SK-N-SH treated with all-trans-retinoic acid at 6 μM for 48 hours (cell line): ENCODE data around the gene MYO9B.

Experiments used
- ARNTL ChIP-seq: fragments of 450-650 bp; formaldehyde crosslinking; IDR thresholded peaks from 2 replicates; pipeline ENCODE4 v1.5.0; 2020; ENCODE audit warnings: low read depth, mild to moderate bottlenecking, moderate library complexity, borderline replicate concordance
- CSDC2 ChIP-seq: fragments of 250-450 bp; sonication (Bioruptor Pico); IDR thresholded peaks from 2 replicates; pipeline ENCODE4 v1.5.0; 2020; ENCODE audit warnings: mild to moderate bottlenecking, moderate library complexity
- GLIS3 ChIP-seq: fragments of 250-450 bp; sonication (Bioruptor Pico); IDR thresholded peaks from 2 replicates; pipeline ENCODE4 v1.5.0; 2020; ENCODE audit warnings: mild to moderate bottlenecking, moderate library complexity
- PATZ1 ChIP-seq: fragments of 250-450 bp; sonication (Bioruptor Pico); IDR thresholded peaks from 2 replicates; pipeline ENCODE4 v1.8.0; 2020; ENCODE audit warnings: mild to moderate bottlenecking, moderate library complexity, borderline replicate concordance
- TOX ChIP-seq: fragments of 250-450 bp; sonication (Bioruptor Pico); IDR thresholded peaks from 2 replicates; pipeline ENCODE4 v1.8.0; 2021; ENCODE audit warnings: mild to moderate bottlenecking, moderate library complexity, borderline replicate concordance
- ZFP3 ChIP-seq: fragments of 250-450 bp; sonication (Bioruptor Pico); IDR thresholded peaks from 2 replicates; pipeline ENCODE4 v1.5.0; 2020; ENCODE audit warnings: mild to moderate bottlenecking, moderate library complexity
- ZFP30 ChIP-seq: fragments of 450-650 bp; formaldehyde crosslinking; IDR thresholded peaks from 2 replicates; pipeline ENCODE4 v1.5.0; 2022; ENCODE audit warnings: mild to moderate bottlenecking, moderate library complexity
- ZNF70 ChIP-seq: fragments of 450-650 bp; formaldehyde crosslinking; IDR thresholded peaks from 2 replicates; pipeline ENCODE4 v1.5.0; 2020; ENCODE audit warnings: mild to moderate bottlenecking, moderate library complexity

- no peak for TF ChIP-seq PATZ1 (CRISPR knock-in tag)
- no peak for TF ChIP-seq GLIS3 (CRISPR knock-in tag)
- no peak for TF ChIP-seq ZFP3
- no peak for TF ChIP-seq ARNTL
- TF ChIP-seq CSDC2, result no peak
- no peak for TF ChIP-seq ZNF70
- no peak for TF ChIP-seq ZFP30 (CRISPR knock-in tag)
- no peak for TF ChIP-seq TOX (CRISPR knock-in tag)
Measured at GRCh38 chr19:17248011-17248776, 172.6 kb downstream of the MYO9B start.
